Measurements from ENCODE around the gene CBR1. TPM values are rescaled to one million over a fixed set of nuclear protein-coding genes. Genes with fewer than 3 reads are reported as not detected.

The CBR1 gene
- total and polyA plus RNA-seq, 2 of the 13 experiments (the other 11 are each of a cell fraction or from before 2014, with no cell fraction given): 33.7 to 38.7 TPM

GRCh38 chr21:36089946-36090345, 20.1 kb downstream of the CBR1 start (continued):
- TF ChIP-seq ZBTB40 (IDR thresholded peaks at IDR 0.05): no peak
- TF ChIP-seq ZBTB40 (CRISPR knock-in tag; IDR thresholded peaks at IDR 0.05): no peak
- TF ChIP-seq RXRA (CRISPR knock-in tag; IDR thresholded peaks at IDR 0.05): no peak
- no peak for TF ChIP-seq ZNF281 (CRISPR knock-in tag; IDR thresholded peaks at IDR 0.05; ENCODE audit: borderline replicate concordance)
- TF ChIP-seq BORCS8-MEF2B (CRISPR knock-in tag; IDR thresholded peaks at IDR 0.05): no peak
- TF ChIP-seq ZNF234 (CRISPR knock-in tag; conservative IDR thresholded peaks at IDR 0.05): no peak
- no peak for TF ChIP-seq ZSCAN20 (CRISPR knock-in tag; IDR thresholded peaks at IDR 0.05; ENCODE audit: borderline replicate concordance)
